Measurements from ENCODE around the gene MRGPRX3. TPM values are rescaled to one million over a fixed set of nuclear protein-coding genes. Genes with fewer than 3 reads are reported as not detected.

The MRGPRX3 gene
- total and polyA plus RNA-seq, 12 donors, result not detected

DNA sequence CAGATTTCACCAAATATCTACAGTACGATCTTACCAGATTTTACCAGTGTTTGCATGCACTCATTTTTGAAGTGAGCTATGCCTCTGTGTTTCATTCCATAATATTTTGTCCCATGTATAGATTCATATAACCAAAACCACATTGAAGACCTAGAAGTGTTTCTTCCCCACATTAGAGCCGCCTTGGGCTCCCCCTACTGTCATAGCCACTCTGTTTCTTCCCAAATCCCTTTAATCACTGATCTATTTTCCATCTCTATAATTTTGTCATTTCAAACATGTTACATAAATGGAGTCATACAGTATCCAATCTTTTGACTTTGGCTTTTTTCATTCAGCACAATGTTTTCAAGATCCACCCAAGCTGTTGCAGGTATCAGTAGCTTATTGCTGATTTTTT is 12.7 kb downstream of the MRGPRX3 start:
- 53 to 64% methylated on average over 2 of the region's 2 CpGs for WGBS, 2 donors

DNA sequence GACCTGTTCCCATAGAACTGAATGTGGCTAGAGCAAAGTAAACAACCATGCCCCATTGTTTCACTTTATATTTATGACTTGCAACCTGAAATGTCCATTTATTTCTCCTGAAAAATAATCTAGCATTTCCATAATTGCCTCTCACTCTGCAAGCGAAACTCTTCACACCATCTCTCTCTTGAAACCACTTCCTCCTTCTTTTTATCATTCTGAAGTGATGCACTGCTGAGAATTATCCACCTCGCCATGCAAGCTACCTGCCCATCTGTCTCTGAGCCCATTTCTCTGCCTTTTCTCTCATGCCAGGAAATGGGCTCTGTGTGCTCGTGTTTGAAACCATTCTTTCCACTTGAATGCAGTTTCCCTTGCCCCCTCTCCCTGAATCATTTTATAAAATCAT is 13.5 kb downstream of the MRGPRX3 start:
- TF ChIP-seq, protein P1, sequence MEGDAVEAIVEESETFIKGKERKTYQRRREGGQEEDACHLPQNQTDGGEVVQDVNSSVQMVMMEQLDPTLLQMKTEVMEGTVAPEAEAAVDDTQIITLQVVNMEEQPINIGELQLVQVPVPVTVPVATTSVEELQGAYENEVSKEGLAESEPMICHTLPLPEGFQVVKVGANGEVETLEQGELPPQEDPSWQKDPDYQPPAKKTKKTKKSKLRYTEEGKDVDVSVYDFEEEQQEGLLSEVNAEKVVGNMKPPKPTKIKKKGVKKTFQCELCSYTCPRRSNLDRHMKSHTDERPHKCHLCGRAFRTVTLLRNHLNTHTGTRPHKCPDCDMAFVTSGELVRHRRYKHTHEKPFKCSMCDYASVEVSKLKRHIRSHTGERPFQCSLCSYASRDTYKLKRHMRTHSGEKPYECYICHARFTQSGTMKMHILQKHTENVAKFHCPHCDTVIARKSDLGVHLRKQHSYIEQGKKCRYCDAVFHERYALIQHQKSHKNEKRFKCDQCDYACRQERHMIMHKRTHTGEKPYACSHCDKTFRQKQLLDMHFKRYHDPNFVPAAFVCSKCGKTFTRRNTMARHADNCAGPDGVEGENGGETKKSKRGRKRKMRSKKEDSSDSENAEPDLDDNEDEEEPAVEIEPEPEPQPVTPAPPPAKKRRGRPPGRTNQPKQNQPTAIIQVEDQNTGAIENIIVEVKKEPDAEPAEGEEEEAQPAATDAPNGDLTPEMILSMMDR (IDR thresholded peaks at IDR 0.05), result no peak

More for the DNA sequence above, 12.7 kb downstream of the MRGPRX3 start:
- no peak for DNase-seq
- Histone ChIP-seq H3K4me3 (no peak overlapping the region), H3K27ac (no peak overlapping the region), H3K27me3 (peaks cover 0 to 39% (median 18%) of the 10 kb centered on the region in 7 donors), H3K36me3 (no peaks in the 10 kb centered on the region), H3K9me3 (no peaks in the 10 kb centered on the region), H3K4me1 (no peaks in the 10 kb centered on the region)
- intact Hi-C loops (cut with DNase I), result no loop called here
- TF ChIP-seq, protein P1 (IDR thresholded peaks at IDR 0.05), result no peak
- no peak for ATAC-seq

DNA sequence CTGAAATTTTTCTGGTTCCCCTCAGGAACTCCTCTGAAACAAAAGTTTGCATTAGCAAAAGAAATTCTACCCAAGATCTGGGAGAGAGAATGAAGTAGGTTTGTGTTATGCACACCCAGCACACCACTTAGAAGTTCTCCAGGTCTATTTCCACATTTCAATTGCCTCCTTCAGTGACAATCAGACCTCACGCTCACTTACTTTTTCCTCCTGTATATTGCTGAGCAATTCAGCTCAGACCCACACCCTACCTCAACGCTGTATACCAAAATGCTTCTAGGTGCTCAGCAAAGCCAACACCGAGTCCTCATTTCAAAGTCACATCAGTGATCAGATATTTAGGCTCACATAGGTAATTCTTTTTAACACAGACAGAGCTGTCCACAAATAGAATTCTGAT is 19.2 kb downstream of the MRGPRX3 start:
- H3K4me3 ChIP-seq, result no peak overlapping the region
- WGBS, 2 donors, result 82 to 94% methylated on average over 3 of the region's 3 CpGs
- intact Hi-C loops (cut with DNase I), result no loop called here

More for the DNA sequence above, 13.5 kb downstream of the MRGPRX3 start:
- Histone ChIP-seq H3K4me1 (no peaks in the 10 kb centered on the region), H3K27me3 (peaks cover 0 to 40% (median 23%) of the 10 kb centered on the region in 7 donors), H3K36me3 (no peaks in the 10 kb centered on the region), H3K27ac (no peak overlapping the region), H3K4me3 (no peak overlapping the region), H3K9me3 (no peaks in the 10 kb centered on the region)
- intact Hi-C loops (cut with DNase I), result no loop called here
- 56 to 61% methylated on average over 3 of the region's 3 CpGs for WGBS, 2 donors
- DNase-seq, result no peak
- no peak for ATAC-seq

DNA sequence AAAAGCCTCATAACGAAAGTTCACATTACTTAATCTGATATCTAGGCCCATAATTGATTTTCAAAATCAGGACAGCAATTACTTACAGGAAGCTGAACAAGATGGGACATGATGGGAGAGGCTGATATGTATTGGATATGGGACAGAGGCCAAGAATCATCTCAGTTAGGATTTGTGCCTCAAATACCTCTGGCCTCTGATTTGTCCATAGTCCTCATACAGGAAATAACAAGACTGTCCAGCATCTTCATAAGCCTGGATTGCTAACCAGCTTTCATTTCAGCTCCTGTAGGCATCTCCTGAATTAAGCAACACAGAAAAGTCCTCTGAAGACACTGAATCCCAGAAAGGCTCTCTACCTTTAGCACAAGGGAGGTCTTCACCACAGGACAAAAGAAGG is 36.0 kb downstream of the MRGPRX3 start:
- no peaks in the 10 kb centered on the region for H3K4me1 ChIP-seq
- TF ChIP-seq, protein P1 (IDR thresholded peaks at IDR 0.05), result no peak
- H3K27ac ChIP-seq, result no peak overlapping the region
- H3K27me3 ChIP-seq, result peaks cover 0 to 4% (median 0%) of the 10 kb centered on the region in 7 donors
- 34 to 42% methylated on average over 1 of the region's 1 CpG for WGBS, 2 donors
- no peaks in the 10 kb centered on the region for H3K36me3 ChIP-seq
- ATAC-seq, result no peak
- no peak for DNase-seq
- peaks cover 0 to 10% (median 0%) of the 10 kb centered on the region in 11 donors for H3K9me3 ChIP-seq
- intact Hi-C loops (cut with DNase I), result no loop called here
- H3K4me3 ChIP-seq, result no peak overlapping the region

More for the DNA sequence above, 19.2 kb downstream of the MRGPRX3 start:
- H3K27me3 ChIP-seq, result peaks cover 0 to 36% (median 20%) of the 10 kb centered on the region in 7 donors
- ATAC-seq (no peak), DNase-seq (no peak)
- H3K36me3 ChIP-seq, result no peaks in the 10 kb centered on the region
- TF ChIP-seq, protein P1 (IDR thresholded peaks at IDR 0.05), result no peak
- H3K27ac ChIP-seq, result no peak overlapping the region
- no peaks in the 10 kb centered on the region for H3K9me3 ChIP-seq
- no peaks in the 10 kb centered on the region for H3K4me1 ChIP-seq

Data from heart right ventricle (tissue), 16 donors.